Panc1 (cell line): ENCODE data around the gene CLDN3. TPM values are rescaled to one million over a fixed set of nuclear protein-coding genes. Genes with fewer than 3 reads are reported as not detected.

ENCODE experiments used
- ATAC-seq: fragments of 200-7000 bp; cut with Tn5 transposase; 2 replicates; pipeline ENCODE4 v1.9.1; 2020; ENCODE audit warnings: mild to moderate bottlenecking, moderate library complexity
- BruUV-seq: library from RNA; stranded (reverse); fragments of 400-500 nt; replicated peaks from 2 replicates; lab custom pipeline; 2021; lab: Mats Ljungman, UMichigan
- CTCF ChIA-PET: fragments of 300-600 bp; sonication (Branson Sonifier 250); formaldehyde crosslinking; loops from one replicate; lab custom pipeline; 2022; ENCODE audit warnings: antibody characterized with exemption; lab: Charles Lee
- POLR2A ChIA-PET: fragments of 300-600 bp; sonication (Branson Sonifier 250); formaldehyde crosslinking; loops from one replicate; lab custom pipeline; 2022; ENCODE audit warnings: antibody characterized with exemption; lab: Charles Lee
- DNase-seq: peaks from one replicate; pipeline ENCODE4 v3.0.0-alpha.2; 2010; ENCODE audit warnings: low read depth, low spot score
- H3K27ac ChIP-seq: 2 replicates; pipeline ENCODE4 v1.5.1; 2011; ENCODE audit warnings: mild to moderate bottlenecking, low read length, inconsistent platforms
- H3K27me3 ChIP-seq: fragments of 200-500 bp; sonication (Bioruptor generic); 2 replicates; pipeline ENCODE4 v1.6.0; 2014; ENCODE audit warnings: low read length, inconsistent platforms; ENCODE audit not compliant: control insufficient read depth, insufficient read depth
- H3K36me3 ChIP-seq: fragments of 200-500 bp; sonication (Bioruptor generic); 2 replicates; pipeline ENCODE4 v1.5.1; 2014; ENCODE audit warnings: inconsistent platforms, mild to moderate bottlenecking, low read length, moderate library complexity; ENCODE audit not compliant: control insufficient read depth, insufficient read depth
- H3K4me1 ChIP-seq: 2 replicates; pipeline ENCODE4 v1.5.1; 2011; ENCODE audit warnings: inconsistent platforms, mild to moderate bottlenecking, low read length, moderate library complexity; ENCODE audit not compliant: control insufficient read depth, insufficient read depth
- H3K4me3 ChIP-seq, 2 experiments: 2 replicates each; pipeline ENCODE4 v1.5.1; 2011 to 2012; ENCODE audit warnings: low read depth in 2 of 2, low read length in 2 of 2, mild to moderate bottlenecking in 2 of 2, inconsistent platforms in 1 of 2, moderate library complexity in 1 of 2
- H3K9me3 ChIP-seq: fragments of 200-500 bp; sonication (Bioruptor generic); 2 replicates; pipeline ENCODE4 v1.5.1; 2014; ENCODE audit warnings: low read depth, mild to moderate bottlenecking, inconsistent platforms, low read length, moderate library complexity; ENCODE audit not compliant: control insufficient read depth, insufficient read depth
- CTCF ChIP-seq: fragments of 450-650 bp; IDR thresholded peaks from 2 replicates; pipeline ENCODE4 v1.5.1; 2017; ENCODE audit warnings: mild to moderate bottlenecking
- POLR2AphosphoS5 ChIP-seq: IDR thresholded peaks from 2 replicates; pipeline ENCODE4 v1.6.1; 2012; ENCODE audit warnings: mild to moderate bottlenecking, low read depth, low read length, moderate library complexity
- REST ChIP-seq, 2 experiments: IDR thresholded peaks; 2 replicates each; pipeline ENCODE4 v1.6.1; 2011 to 2012; ENCODE audit warnings: low read depth in 2 of 2, control low read depth in 1 of 2, low read length in 1 of 2, mild to moderate bottlenecking in 1 of 2, moderate library complexity in 1 of 2; ENCODE audit not compliant: insufficient read depth in 1 of 2
- SIN3A ChIP-seq: IDR thresholded peaks from 2 replicates; pipeline ENCODE4 v1.6.1; 2012; ENCODE audit warnings: low read depth, mild to moderate bottlenecking, low read length, moderate library complexity, borderline replicate concordance; ENCODE audit not compliant: insufficient read depth
- TCF7L2 ChIP-seq: IDR thresholded peaks from 2 replicates; pipeline ENCODE4 v1.6.1; 2011; ENCODE audit warnings: mild to moderate bottlenecking, low read depth, low read length, inconsistent platforms
- in situ Hi-C: cut with HindIII; loops from 2 replicates; pipeline ENCODE4 v1.10.0; 2016; ENCODE audit warnings: low sequenced_read_pairs, low pct_unique_long_range_greater_than_20kb
- intact Hi-C: fragments of 100-400 bp; cut with micrococcal nuclease; formaldehyde crosslinking; loops from one replicate; pipeline ENCODE4 v1.10.0; 2022; ENCODE audit not compliant: unreplicated experiment
- total RNA-seq: library from RNA; stranded (reverse); gene quantifications from one replicate; pipeline ENCODE4 v1.2.1, GENCODE V29; 2021; ENCODE audit not compliant: unreplicated experiment

CLDN3 gene
- total RNA-seq, 1 experiment from 2014 or later = 16.8 TPM

GRCh38 chr7:73734619-73735527 is 35.2 kb downstream of the CLDN3 start:
- intact Hi-C loops = no loop called here
- in situ Hi-C loops = no loop called here
- POLR2A ChIA-PET = interaction anchor here (0.6 to 0.7 kb wide), 3 partner anchors 120 to 157 kb away, joined by 4 to 11 read pairs (median 8); partner anchors contain the start of gene TBL2
- ATAC-seq = peak; percentile 82
- Histone ChIP-seq H3K27me3 (no peaks in the 10 kb centered on the region), H3K27ac (peak overlapping the region; percentile 64), H3K9me3 (no peaks in the 10 kb centered on the region), H3K4me1 (peaks cover 30% of the 10 kb centered on the region), H3K36me3 (peaks cover 5% of the 10 kb centered on the region; the same call in 1 of the 2 replicates), H3K4me3 (no peak overlapping the region)
- CTCF ChIA-PET = interaction anchor here (0.6 to 1.4 kb wide), 7 partner anchors 9 to 298 kb away, joined by 3 to 8 read pairs (median 4); no protein-coding TSS in a partner anchor
- peak; percentile 94 for DNase-seq
- no TSS peak for BruUV-seq
- TF ChIP-seq POLR2AphosphoS5 (peak; percentile 84), CTCF (peak; percentile 94), TCF7L2 (no peak; the same call in 1 of the 2 replicates)

GRCh38 chr7:73732397-73732796 is 37.7 kb downstream of the CLDN3 start:
- H3K4me3 ChIP-seq = no peak overlapping the region
- intact Hi-C loops (no loop called here), in situ Hi-C loops (no loop called here)
- peaks cover 20% of the 10 kb centered on the region for H3K4me1 ChIP-seq
- peaks cover 5% of the 10 kb centered on the region; the same call in 1 of the 2 replicates for H3K36me3 ChIP-seq
- POLR2A ChIA-PET = interaction anchor here (0.5 kb wide), 1 partner anchor 98 kb away, joined by 3 read pairs; no protein-coding TSS in a partner anchor
- DNase-seq (no peak), ATAC-seq (no peak)
- no peaks in the 10 kb centered on the region for H3K9me3 ChIP-seq
- BruUV-seq = no TSS peak
- TF ChIP-seq POLR2AphosphoS5 = no peak
- TF ChIP-seq TCF7L2 = no peak
- no peak for TF ChIP-seq CTCF
- no peak for TF ChIP-seq SIN3A
- TF ChIP-seq REST (IDR thresholded peaks at IDR 0.05; ENCODE audit: insufficient read depth in 1 of 2, low read depth in 2 of 2, low read length in 1 of 2) = no peak
- H3K27ac ChIP-seq = no peak overlapping the region
- no peaks in the 10 kb centered on the region for H3K27me3 ChIP-seq
- CTCF ChIA-PET = interaction anchor here (0.5 to 0.7 kb wide), 2 partner anchors 16 to 116 kb away, joined by 3 read pairs; no protein-coding TSS in a partner anchor
